ENCODE data around the gene CC2D1A.

CC2D1A gene

DNA sequence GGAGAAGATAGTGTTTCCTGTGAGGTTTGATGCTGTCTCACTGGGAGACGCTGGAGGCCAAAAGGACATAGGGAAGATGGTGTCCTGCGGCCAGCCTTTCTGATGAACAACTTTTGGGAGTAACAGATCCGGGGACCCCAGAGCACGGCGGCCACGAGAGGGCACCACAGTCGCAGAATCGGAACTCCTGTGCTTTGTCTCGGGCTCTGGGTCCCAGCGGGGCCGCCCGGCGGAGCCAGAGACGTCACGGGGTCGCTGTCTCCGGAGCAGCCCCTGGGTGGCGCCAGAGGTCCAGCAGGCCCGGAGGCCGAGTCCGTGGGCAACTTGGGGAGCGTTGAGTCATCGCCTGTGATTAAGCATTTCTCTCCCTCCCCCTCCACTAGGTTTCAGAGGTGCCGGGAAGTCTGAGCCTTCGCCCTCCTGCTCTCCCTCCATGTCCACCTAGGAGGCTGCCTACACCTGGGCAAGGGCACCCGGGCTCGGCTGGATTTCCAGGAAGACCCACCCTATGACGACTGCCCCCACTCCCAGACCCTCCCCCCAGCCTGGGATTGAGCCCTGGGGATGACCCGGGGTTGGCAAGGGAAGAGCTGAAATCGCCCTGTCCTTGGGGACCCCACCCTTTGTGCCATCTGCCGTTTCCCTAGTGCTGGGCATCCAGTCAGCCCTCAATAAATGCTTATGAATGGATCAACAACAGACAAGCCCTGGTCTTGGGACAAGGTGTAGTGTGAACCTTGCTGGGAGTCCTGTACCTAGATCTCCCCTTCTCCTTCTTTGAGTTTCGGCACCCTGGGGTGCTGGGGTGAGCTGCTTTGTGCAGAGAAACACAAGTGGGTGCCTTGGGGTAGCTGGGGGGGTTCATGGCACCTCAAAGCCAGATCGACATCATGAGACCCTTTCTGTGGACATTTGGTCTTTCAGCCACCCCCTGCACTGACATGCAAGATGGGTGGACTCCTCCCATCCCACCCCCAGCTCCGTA, 25.6 kb upstream of the CC2D1A start:
- peak; percentile 75 for DNase-seq

DNA sequence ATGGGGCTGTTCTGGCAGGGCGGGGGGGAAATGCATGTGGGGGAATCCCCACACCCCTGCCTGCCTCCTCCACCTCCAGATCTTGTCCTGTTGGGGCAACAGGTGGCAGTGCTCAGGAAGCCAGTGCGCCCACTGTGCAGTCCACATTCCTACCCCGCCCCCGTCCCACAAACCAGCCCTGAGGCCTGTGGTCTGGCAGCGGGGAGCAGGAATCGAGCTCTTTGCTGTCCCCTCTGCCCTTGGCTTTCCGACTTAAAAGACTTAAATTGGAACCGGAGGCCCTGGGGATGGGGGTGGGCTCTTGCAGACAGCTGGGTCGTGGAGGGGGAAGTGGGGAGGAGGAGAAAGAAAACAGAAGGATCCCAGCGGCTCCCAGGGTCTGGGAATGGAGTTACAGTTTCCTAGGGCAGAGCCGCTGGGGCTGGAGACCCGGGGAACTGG, 24.7 kb upstream of the CC2D1A start:
- peak; percentile 31 for DNase-seq

DNA sequence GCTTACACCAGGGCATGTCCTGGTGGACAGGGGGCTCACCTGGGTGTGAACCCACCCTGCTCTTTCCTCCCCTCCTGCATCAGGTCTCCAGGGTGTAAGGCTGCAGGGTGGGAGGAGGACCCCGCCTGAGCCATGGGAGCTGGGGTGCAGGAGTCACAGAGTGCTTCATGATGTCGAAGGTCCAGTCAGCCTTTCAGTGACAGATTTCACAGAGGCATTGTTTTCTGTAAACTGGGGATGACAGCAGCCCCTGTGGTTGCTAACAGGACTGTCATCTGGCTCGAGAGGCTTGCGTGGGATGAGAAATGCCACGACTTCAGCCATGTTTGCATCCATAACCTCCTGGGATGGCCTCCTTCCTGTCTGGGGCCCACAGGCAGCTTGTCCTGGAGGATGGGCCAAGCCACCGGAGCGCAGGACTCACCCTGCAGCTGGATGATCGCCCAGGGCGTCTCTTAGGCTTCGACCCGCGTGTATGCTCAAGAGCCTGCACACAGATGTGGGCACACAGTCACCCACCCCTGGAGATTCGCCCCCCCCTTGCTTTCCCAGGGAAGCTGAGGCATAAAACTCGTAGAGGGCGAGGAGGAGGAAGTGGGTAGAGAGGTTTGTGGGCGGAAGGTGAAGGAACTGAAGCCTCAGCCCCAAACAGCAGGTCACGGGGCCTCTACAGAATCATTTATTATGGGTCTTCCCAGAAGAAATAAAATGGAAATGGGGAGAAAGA, 24.1 kb upstream of the CC2D1A start:
- DNase-seq, result peak; percentile 62

DNA sequence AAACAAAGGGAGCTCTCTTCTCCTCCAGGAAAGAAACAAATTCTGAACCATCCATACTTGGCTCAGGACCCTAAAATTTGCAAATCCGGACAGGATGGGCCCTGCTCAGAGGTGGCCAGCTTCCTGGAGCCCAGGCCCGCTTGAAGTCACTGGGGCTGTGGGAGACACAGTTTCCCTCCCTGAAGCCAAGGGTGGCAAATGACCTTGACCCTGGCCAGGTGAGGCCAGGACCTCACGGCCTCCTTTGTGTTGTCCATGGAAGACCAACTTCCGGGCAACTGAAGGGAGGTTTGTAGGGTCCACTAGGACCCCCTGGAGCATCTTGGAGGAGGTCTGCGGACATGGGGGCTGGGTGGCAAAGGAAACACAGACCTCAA, 23.6 kb upstream of the CC2D1A start:
- no peak for DNase-seq

DNA sequence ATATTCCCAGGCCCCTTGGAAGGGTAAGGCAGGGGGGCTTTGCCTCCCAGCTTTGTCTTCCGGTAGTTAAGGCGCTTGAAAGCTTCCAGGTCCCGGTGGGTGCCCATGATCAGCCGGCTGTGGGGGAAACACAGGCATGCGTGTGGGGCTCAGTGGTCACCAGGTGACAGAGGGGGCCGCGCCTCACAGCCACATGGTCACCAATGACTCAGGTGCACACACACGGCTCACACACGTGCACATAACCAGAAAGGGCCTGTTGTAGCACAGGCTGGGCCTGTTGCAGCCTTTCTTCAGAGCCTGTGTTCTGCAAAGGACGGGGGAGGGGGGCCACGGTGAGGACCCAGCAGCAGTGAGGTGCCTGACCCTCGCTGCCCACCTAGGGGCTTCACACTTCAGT, 23.2 kb upstream of the CC2D1A start:
- DNase-seq, result no peak

DNA sequence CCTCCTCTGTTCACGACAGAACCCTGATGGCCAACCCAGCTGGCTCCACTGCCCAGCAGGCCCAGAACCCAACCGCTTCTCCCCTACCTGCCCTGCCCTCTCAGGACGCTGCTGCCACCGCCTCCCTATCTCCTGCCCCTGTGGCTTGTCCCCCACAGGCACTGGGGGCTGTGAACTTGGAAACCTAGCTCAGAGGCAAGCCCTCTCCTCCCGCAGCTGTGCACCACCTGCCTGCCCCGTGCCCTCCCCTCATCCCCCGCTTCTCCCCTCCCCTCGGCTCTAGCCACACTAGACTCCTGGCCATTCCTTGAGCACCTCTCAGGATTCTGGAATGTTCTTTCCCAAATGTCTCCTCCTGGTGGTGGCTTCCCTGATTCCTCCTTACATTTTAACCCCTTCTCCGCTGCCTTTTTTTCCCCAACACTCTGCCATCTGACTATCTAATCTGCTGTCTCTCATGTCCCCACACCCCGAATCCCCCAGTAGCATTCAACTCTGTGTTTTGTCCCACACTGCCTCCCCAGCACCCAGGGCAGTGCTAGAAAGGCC, 22.4 kb upstream of the CC2D1A start:
- DNase-seq, result no peak

DNA sequence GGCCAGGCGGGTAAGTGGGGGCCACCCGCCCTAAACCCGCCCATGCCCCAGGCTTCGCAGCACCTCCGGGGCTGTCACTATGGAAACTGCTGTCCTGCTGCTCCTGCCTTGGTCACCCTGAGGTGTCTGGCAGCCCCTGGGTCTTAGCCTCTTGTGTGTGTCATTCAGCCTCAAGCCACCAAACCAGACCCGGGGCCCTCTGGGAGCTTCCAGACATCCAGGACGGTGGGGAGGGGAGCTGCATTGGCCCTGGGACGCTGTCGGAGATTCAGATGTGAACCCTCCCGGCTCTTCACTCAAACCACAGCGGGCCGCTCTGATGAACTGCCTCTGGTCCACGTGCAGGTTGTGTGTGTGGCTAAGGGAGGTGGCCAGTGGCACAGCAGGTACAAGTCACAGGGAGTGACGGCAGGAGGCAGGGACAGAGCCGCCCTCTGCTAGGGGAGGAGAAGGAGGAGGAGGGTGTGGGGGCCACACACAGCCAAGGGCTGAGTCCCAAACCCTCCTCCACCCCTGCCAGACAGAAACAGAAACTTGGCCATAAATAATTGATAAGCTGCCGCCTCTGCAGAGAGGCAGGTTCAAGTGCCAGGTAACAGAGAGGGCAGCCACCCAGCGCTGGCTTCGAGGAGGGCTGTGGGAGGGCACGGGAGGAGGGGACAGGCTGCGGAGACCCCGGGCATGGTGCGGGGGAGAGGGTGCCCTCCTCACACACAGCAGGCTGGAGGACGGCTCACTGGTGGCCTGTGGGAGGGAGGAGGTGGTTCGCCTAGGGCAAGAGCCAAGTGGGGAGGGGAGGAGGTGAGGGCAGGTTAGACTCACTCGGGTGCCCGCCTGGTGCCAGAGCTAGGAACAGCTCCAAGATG, 21.0 kb upstream of the CC2D1A start:
- DNase-seq, result no peak

DNA sequence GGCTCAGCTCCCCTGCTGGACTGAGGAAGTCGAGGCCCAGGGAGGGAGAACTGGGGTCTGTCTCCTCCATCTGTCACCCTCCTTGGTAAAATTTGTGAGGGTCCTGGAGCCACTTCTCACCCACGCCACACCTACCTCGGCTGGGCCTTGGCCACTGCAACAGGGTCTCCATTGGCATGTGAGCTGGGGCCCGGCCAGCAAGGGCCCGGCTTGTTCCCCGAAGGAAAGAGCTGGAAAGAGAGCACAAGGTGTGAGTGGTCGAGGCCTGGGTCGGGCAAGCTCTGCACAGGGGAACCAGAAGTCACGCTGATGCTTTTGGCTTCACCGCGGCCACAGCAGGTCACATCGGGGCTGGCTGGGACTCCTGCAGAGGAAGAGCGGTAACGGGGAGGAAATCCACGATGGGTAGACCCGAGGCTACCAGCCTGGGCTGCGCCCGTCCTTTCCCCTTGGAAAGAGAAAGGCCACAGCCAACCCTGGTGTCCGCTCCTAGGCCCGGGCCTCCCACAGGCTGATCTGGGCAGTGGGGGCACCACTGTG, 20.1 kb upstream of the CC2D1A start:
- DNase-seq, result no peak

DNA sequence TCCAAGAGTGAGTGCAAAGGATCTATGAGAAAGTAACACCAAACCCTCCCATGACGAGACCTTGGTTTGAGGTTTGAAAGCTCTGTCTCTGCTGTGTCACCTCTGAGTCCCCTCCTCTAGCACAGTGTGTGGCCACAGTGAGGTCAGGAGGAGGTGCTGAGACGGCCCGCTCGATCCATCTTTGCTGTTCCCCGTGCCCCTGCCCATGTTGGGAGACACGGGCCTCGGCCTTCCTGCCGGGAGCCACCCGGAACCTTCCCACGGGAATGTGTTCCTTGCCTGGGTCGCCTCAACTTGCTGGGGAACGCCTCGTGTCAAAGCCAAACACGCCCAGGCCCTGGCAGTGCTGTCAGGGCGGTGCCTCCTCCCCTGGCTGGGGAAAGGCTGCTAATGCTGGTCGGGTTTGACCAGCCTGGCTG, 19.0 kb upstream of the CC2D1A start:
- DNase-seq, result no peak

DNA sequence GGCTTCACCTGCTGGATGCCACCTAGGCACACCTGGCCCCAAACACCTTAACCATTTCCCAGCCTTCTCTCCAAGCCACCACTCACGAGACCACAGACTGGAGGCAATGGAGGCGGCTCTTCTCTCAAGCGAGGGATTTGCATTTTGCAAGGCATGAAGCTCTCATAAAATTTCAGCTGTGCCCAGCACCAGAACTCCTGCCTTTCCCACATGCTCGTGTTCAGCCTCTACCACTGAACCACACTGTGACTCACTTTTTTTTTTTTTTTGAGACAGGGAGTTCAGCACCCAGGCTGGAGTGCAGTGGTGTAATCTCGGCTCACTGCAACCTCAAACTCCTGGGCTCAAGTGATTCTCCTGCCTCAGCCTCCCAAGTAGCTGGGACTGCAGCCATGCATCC, 18.5 kb upstream of the CC2D1A start:
- peak; percentile 55 for DNase-seq

DNA sequence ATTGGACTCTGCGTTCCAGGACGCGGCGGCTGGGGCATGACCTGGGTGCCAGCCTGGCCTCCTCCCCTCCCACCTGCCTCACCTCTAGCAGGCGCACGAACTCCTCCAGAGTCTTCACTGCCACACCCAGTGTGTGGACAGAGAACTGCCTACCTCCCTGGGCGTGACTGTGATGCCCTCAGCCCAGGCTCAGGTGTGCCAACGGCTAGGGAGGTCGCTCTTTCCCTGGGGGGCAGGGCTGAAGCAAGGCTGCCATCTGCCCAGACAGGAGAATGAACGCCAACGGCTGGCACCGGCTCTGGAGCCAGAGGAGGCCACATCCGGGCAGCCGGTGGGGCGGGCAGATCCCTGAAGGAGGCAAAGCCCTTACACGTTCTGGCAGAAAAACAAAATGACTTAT, 17.7 kb upstream of the CC2D1A start:
- no peak for DNase-seq

DNA sequence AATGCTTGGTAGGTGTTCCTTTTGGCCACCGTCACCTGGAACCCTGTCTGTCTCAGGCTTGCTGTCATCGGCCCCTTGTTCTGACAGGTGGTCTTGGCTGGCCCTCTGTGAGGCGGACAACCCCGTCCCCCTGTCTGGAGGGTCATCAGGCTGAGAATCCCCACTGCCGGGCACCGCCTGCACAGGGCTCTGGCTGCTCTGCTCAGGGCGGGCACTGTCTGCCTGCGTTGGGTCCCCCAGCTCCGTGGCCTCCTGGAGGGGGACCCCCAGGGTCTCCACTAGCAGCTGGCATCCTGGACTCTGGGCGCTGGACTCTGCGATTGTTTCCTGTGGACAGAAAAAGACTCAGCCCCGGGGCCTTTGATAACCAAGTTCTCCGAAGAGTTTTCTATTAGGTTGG, 15.9 kb upstream of the CC2D1A start:
- DNase-seq, result no peak

DNA sequence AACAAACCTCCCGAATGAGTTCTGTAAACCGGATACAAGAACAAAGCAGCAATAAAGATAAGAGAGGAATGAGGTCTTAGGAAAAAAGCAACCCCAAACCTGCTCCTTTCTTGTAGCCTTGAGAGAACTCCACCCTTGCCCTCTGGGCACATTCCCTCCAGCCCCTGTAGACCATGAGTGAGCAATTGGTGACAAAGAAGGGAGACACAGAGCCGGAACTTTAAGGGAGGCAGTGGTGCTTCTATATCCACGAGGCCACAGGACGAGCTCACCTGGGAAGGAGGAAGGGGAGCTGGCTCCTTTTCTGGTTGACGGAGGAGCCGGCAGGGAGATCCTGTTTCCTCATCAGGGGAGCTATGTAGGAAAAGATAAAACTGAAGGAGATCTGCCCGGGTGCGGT, 13.1 kb upstream of the CC2D1A start:
- DNase-seq, result peak; percentile 84

DNA sequence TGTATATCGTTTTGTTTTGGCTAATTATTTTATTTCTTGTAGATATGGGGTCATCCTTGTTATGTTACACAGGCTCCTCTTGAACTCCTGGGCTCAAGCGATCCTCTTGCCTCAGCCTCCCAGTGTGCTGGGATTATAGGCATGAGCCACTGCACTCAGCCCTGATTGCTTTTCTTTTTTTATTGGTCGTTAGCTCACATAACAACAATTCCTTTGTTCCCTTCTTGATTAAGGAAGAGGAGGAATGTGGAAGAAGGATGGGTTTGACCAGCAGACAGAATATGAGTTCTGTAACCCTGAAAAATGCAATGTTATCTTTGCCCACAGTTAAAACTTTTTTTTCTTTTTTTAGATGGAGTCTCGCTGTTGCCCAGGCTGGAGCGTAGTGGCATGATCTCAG, 11.4 kb upstream of the CC2D1A start:
- no peak for DNase-seq

DNA sequence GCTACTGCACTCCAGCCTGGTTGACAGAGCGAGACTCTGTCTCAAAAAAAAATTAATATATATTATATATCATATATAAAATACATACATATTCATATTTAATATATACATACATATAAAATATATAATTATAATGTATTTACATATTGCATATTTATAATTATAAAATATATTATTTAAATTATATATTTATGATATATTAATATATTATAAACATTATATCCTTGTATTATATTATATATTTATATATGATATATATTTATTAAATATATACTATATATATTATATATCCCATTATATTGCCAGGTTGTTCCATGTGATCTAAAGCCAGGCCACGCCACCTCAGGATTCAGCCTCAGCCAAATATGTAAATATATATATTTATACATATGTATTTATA, 9.8 kb upstream of the CC2D1A start:
- DNase-seq, result no peak

DNA sequence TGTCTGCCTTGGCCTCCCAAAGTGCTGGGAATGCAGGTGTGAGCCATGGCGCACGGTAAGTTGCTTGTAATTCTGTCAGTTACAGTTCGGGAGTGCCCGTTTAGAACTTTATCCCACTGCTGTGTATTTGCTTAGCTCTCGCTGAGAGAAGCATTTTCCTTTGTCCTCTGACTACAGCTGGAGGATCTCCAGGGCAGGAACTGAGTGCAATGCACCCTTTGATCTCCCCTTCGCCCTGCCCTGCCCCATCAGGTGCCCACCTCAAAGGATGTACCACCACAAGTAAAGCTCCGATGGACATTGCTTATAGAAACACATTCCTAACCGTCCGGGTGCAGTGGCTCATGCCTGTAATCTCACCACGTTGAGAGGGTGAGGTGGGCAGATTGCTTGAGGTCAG, 6.6 kb upstream of the CC2D1A start:
- no peak for DNase-seq

DNA sequence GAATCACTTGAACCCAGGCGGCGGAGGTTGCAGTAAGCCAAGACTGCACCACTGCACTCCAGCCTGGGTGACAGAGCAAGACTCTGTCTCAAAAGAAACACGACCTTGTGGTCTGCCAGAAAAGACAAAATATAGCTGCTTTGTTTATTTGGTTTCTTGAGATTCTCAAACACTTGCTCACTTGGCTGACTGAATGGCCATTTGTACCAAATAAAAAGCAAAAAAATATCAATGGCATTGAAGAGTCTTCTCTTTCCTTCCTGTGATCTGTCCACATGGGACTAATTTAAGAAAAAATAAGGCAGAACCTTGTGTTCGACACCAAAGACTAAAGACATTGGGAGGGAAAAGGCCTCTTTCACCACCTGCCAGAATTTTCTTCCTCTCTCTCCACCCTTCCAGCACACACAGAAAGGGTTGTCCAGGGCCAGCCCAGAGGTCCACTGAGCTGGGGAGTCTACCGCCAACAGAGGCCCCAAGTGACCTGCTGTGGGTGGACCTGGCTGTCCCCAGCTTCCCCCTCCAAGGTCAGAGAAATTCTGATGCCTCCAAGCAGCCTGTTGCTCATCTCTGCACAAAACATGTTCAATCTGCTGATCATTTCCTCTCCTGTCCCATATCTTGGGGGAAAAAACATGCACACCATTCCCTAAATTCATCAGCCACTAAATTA, 6.0 kb upstream of the CC2D1A start:
- DNase-seq, result no peak

DNA sequence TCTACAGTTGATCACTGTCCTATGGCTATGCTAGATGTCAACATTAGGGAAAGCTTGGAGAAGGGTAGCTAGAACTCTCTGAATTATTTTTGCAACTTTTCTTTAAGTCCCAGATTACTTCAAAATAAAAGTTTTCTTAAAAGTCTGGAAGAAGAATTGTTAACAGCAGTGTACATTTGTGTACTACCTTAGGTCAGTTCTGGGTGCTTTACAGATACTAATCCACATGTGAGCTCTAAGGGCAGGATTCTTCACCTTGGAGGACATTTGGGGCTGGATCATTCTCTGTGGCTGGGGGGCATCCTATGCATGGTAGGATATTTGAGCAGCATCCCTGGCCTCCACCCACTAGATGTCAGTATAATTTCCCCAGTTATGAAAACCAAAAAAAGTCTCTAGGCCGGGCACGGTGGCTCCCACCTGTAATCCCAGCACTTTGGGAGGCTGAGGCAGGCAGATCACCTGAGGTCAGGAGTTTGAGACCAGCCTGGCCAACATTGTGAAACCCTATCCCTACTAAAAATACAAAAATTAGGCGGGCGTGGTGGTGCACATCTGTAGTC, 2.9 kb upstream of the CC2D1A start:
- DNase-seq, result peak; percentile 7

DNA sequence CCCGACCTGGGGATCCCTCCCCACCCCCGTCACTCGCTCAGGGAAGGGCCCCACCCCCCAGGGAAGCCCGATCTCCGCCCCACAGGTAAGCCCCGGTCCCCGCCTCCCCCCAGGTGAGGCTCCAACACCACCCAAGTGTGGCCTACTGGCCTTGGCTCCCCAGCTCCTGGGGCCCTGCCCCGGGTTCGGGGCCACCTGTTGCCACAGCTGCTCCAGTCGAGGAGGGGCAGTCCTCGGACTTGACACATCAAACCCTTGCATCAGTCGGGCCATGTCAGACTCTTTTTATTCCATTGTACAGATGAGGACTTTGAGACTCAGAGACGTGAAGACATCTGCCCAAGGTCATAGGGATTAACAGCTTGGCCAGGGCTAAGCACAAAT, 512 bp downstream of the CC2D1A start:
- DNase-seq, result no peak

DNA sequence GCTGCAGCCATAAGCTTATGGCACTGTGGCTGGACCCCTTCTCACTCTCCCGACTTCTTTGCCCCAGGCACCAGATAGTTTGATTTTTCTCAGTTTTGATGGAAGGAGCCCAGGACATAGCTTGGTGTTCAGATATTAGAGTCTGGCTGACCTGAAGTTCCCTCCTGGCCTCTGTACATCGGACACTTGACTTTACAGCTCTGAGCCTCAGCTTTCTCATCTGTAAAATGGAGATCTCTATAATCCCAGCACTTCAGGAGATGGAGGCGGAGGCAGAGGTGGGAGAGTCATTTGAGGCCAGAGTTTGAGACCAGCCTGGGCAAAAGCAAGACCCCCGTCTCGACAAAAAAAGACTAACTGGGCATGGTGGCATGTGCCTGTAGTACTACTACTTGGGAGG, 909 bp downstream of the CC2D1A start:
- DNase-seq, result no peak

DNA sequence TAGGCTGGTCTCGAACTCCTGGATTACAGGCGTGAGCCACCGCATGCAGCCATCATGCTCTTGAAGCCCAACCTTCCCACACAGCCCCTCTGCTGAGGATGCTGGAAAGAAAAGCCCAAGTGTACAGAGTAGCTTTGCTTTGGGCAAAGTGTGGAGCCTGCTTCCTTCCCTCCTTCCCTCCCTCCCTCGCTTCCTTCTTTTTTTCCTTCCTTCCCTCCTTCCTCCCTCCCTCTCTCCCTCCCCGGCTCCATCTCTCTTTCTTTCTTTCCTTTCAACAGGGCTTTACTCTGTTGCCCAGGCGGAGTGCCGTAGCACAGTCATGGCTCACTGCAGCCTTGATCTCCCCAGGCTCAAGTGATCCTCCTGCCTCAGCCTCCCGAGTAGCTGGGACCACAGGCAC, 2.7 kb downstream of the CC2D1A start:
- no peak for DNase-seq

DNA sequence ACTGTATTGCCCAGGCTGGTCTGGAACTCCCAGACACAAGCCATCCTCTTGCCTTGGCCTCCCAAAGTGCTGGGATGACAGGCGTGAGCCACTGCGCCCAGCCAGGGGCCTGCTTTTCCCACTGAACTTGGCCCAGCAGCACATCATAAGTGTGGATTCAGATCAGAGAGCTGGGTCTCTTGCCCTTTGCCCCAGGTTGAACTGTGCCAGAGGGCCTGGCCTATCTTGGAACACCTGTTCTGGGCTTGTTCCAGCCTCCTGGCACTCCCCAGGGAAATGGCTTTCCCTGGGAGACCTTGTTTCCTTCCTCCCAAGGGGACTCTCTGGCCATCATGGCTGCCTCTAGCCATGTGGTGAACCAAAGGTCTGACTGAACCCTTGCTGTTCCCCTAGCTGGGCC, 3.4 kb downstream of the CC2D1A start:
- DNase-seq, result no peak
